Measurements from ENCODE around the gene PTPRK. TPM values are rescaled to one million over a fixed set of nuclear protein-coding genes. Genes with fewer than 3 reads are reported as not detected.

Gene PTPRK
- total and polyA plus RNA-seq, 2 donors (not counting 1 experiment from before 2014, with no cell fraction given) = 16.2 to 18.7 TPM

GRCh38 chr6:128464790-128465189 lies 55.6 kb downstream of the PTPRK start:
- no peak overlapping the region for H3K4me3 Mint-ChIP-seq
- CTCF ChIA-PET = no interaction called here

GRCh38 chr6:128463942-128464341 lies 56.5 kb downstream of the PTPRK start:
- DNase-seq (no peak), ATAC-seq (ENCODE audit: low read depth) (no peak)
- no peak overlapping the region for H2AFZ ChIP-seq (ENCODE audit: insufficient read depth, low read depth, low read length, poor library complexity, severe bottlenecking)
- H3K27ac ChIP-seq (ENCODE audit: low read length in 2 of 2) = no peak overlapping the region
- H3K4me1 ChIP-seq (ENCODE audit: control insufficient read depth in 2 of 2, insufficient read depth in 2 of 2, low read length in 2 of 2) = no peaks in the 10 kb centered on the region
- no peaks in the 10 kb centered on the region for H3K27me3 ChIP-seq (replicated peaks in 1 of 4; ENCODE audit: control extremely low read depth in 1 of 4, control insufficient read depth in 3 of 4, insufficient read depth in 4 of 4, low read length in 3 of 4)
- 100% methylated on average over 1 of the region's 7 CpGs for WGBS (ENCODE audit: insufficient coverage)
- no peak overlapping the region for H3K4me3 Mint-ChIP-seq
- ChIA-PET CTCF (no interaction called here), POLR2A (no interaction called here)
- no peaks in the 10 kb centered on the region for H3K79me2 ChIP-seq (ENCODE audit: control insufficient read depth, insufficient read depth, low read length)
- no peaks in the 10 kb centered on the region for H3K36me3 ChIP-seq (replicated peaks in 1 of 2; ENCODE audit: control extremely low read depth in 1 of 2, control insufficient read depth in 1 of 2, extremely low read depth in 1 of 2, insufficient read depth in 2 of 2, low read length in 1 of 2)
- no peaks in the 10 kb centered on the region for H3K4me1 Mint-ChIP-seq
- intact Hi-C loops (cut with micrococcal nuclease) = no loop called here
- H4K20me1 ChIP-seq (ENCODE audit: control insufficient read depth, insufficient read depth, low read length, poor library complexity, severe bottlenecking) = no peaks in the 10 kb centered on the region
- H3K27me3 Mint-ChIP-seq = peaks cover 3% of the 10 kb centered on the region
- no peak for TF ChIP-seq EZH2 (IDR thresholded peaks at IDR 0.05; ENCODE audit: borderline replicate concordance, insufficient read depth, low read depth, low read length, poor library complexity, severe bottlenecking)
- no peak for TF ChIP-seq CTCF (IDR thresholded peaks at IDR 0.05)
- no peak overlapping the region for H3K4me2 ChIP-seq (replicated peaks; ENCODE audit: low read depth, low read length, poor library complexity, severe bottlenecking)
- H3K9me3 ChIP-seq (ENCODE audit: control extremely low read depth in 1 of 3, control insufficient read depth in 2 of 3, insufficient read depth in 1 of 3, low read length in 2 of 3) = no peaks in the 10 kb centered on the region
- no peak overlapping the region for H3K4me3 ChIP-seq (ENCODE audit: control extremely low read depth in 1 of 5, extremely low read depth in 1 of 5, insufficient read depth in 1 of 5, low read depth in 2 of 5, low read length in 4 of 5)
- no peak overlapping the region for H3K27ac Mint-ChIP-seq
- no peaks in the 10 kb centered on the region for H3K9me3 Mint-ChIP-seq (ENCODE audit: insufficient read depth)
- no peak overlapping the region for H3K9ac ChIP-seq (ENCODE audit: low read length)

More at GRCh38 chr6:128464790-128465189, 55.6 kb downstream of the PTPRK start:
- WGBS (ENCODE audit: insufficient coverage) = no CpG with 5 or more reads among the region's 3 CpGs
- Histone ChIP-seq H3K4me1 (ENCODE audit: control insufficient read depth in 2 of 2, insufficient read depth in 2 of 2, low read length in 2 of 2) (no peaks in the 10 kb centered on the region), H3K9ac (ENCODE audit: low read length) (no peak overlapping the region), H3K27me3 (replicated peaks in 1 of 4; ENCODE audit: control extremely low read depth in 1 of 4, control insufficient read depth in 3 of 4, insufficient read depth in 4 of 4, low read length in 3 of 4) (no peaks in the 10 kb centered on the region), H3K36me3 (replicated peaks in 1 of 2; ENCODE audit: control extremely low read depth in 1 of 2, control insufficient read depth in 1 of 2, extremely low read depth in 1 of 2, insufficient read depth in 2 of 2, low read length in 1 of 2) (no peaks in the 10 kb centered on the region), H3K4me2 (replicated peaks; ENCODE audit: low read depth, low read length, poor library complexity, severe bottlenecking) (no peak overlapping the region), H3K9me3 (ENCODE audit: control extremely low read depth in 1 of 3, control insufficient read depth in 2 of 3, insufficient read depth in 1 of 3, low read length in 2 of 3) (no peaks in the 10 kb centered on the region), H4K20me1 (ENCODE audit: control insufficient read depth, insufficient read depth, low read length, poor library complexity, severe bottlenecking) (no peaks in the 10 kb centered on the region), H2AFZ (ENCODE audit: insufficient read depth, low read depth, low read length, poor library complexity, severe bottlenecking) (no peak overlapping the region), H3K79me2 (ENCODE audit: control insufficient read depth, insufficient read depth, low read length) (no peaks in the 10 kb centered on the region), H3K4me3 (ENCODE audit: control extremely low read depth in 1 of 5, extremely low read depth in 1 of 5, insufficient read depth in 1 of 5, low read depth in 2 of 5, low read length in 4 of 5) (no peak overlapping the region), H3K27ac (ENCODE audit: low read length in 2 of 2) (no peak overlapping the region)
- Mint-ChIP-seq H3K27ac (no peak overlapping the region), H3K27me3 (peaks cover 3% of the 10 kb centered on the region), H3K9me3 (ENCODE audit: insufficient read depth) (no peaks in the 10 kb centered on the region), H3K4me1 (no peaks in the 10 kb centered on the region)
- intact Hi-C loops (cut with micrococcal nuclease) = no loop called here
- POLR2A ChIA-PET = no interaction called here
- TF ChIP-seq CTCF (IDR thresholded peaks at IDR 0.05) = no peak
- no peak for TF ChIP-seq EZH2 (IDR thresholded peaks at IDR 0.05; ENCODE audit: borderline replicate concordance, insufficient read depth, low read depth, low read length, poor library complexity, severe bottlenecking)
- no peak for ATAC-seq (ENCODE audit: low read depth)
- DNase-seq = no peak
